ENCODE data around the gene CTSW.

Gene CTSW

DNA sequence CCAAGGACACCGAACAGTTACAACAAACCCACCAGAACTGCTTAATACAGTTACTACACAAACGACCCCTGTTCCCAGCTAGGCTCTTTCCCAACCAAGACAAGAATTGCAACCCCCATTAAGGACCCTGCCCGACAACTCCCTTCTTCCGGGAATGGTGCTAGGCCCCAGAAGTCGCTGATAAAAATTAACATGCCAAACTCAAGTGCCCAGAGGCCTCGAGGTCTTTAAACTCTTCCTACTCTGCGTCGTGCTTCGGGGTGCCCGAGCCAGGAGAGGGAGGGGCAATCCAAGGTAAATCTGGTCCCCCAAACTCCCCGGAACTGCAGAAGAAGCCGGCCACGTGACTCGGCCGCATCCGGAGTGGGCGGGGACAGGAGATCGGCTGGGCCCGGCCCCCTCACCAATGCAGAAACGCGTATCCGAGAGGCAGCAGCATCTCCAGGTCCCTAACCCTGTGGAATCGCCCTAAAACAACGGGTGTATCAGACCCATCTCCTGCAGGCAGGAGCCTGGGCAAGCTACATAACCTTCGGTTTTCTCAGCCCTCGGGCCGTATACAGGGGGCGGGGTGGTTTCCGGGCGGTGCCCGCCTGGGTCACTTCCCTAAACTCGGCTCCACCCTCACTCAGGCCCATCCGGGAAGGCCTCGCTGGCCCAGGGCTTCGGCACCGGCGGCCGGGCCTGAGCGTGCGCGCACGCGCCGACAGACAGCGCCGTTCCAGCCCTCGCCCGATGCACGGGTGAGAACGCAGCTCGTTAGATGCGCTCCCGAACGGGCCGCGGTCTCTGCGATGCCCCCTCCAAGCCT is 22.7 kb upstream of the CTSW start:
- DNase-seq (ENCODE audit: low read depth) = no peak

- no peak for DNase-seq (ENCODE audit: low read depth)
Measured at GRCh38 chr11:65857500-65857852, 22.2 kb upstream of the CTSW start.

DNA sequence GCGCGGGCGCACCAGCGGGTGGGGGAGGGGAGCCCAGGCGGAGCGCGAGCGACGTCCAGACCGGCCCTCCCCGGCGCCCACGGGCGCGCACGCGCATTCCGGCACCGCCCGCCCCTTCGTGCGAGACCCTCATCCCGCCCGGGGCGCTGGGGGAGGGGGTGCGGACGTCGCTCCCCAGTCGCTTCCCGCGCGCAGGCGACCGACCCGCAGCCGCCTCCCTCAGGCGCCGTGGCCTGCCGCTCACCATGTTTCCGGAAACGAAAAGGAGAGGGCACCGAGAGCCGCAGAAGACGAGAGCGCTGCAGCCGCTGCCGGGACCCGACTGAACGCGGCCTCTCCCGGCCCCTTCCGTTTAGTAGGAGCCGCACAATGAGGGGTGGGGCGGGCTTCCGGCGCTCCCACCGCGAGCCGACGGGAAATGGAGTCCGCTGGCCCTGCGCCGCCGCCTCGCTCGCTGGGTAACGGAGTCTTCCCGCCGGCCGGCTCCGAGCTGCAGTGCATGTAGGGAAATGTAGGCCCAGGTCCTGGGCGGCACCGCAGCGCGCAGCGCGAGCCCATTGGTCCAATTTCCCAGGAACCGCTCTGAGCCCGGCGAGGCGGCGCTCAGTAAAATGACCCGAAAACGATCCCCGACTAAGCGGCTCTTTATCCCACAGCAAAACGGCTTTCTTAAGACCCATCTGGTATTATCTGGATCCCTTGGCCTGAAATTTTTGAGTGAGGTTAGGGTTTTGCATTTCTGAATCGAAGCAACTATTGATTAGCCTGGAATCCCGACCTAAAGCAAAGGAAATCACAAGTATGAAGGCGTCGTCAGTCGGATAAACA is 21.6 kb upstream of the CTSW start, which contains the start of gene CFL1:
CFL1 (minus strand) TSS at position 328 of the 828 bp plus-strand sequence; CDS start at position 247, 81 bp downstream.
- peak; percentile 96 for DNase-seq (ENCODE audit: low read depth)

DNA sequence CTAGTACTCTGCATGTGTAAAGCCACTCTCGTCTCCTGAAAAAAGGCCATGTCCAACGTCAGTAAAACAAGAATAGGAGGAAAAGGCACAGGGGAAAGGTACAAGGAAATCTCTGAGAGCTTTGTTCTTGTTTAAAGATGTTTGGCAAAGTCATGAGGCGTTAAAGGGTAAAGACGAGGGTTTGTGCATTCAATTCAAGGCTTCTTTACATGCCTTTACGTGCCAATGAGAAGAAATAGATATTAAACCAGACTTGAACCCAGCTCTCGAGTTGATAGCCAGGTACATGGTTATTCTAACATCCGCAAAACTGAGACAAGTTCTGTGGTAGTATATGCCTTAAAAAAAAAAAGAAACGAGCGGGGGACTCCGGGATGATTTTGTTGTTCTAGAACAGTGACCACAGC is 21.0 kb upstream of the CTSW start:
- no peak for DNase-seq (ENCODE audit: low read depth)

GRCh38 chr11:65859095-65859811 is 20.4 kb upstream of the CTSW start:
- DNase-seq (ENCODE audit: low read depth) = peak; percentile 98

DNA sequence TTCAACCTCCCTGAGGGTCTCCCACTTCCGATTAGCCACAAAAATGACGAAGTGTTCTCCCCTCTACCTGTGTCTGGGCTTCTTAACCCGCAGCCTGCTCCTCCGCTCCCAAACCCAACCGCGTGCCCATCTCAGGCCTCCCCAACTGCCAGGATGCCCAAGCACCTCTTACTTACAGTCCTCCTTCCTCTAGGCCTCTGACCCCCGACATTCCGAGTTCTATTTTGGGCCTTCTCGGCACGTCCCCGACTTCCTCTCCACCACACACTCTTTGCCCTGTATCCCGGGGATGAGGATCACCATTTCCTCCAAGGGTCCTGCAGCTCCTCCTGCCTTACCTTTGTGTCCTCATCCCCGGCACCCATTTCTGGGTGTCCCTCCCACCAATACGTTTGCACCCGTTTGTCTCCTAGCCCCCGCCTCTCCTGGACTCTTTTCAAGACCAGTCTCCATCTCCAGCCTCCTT is 19.8 kb upstream of the CTSW start:
- no peak for DNase-seq (ENCODE audit: low read depth)

DNA sequence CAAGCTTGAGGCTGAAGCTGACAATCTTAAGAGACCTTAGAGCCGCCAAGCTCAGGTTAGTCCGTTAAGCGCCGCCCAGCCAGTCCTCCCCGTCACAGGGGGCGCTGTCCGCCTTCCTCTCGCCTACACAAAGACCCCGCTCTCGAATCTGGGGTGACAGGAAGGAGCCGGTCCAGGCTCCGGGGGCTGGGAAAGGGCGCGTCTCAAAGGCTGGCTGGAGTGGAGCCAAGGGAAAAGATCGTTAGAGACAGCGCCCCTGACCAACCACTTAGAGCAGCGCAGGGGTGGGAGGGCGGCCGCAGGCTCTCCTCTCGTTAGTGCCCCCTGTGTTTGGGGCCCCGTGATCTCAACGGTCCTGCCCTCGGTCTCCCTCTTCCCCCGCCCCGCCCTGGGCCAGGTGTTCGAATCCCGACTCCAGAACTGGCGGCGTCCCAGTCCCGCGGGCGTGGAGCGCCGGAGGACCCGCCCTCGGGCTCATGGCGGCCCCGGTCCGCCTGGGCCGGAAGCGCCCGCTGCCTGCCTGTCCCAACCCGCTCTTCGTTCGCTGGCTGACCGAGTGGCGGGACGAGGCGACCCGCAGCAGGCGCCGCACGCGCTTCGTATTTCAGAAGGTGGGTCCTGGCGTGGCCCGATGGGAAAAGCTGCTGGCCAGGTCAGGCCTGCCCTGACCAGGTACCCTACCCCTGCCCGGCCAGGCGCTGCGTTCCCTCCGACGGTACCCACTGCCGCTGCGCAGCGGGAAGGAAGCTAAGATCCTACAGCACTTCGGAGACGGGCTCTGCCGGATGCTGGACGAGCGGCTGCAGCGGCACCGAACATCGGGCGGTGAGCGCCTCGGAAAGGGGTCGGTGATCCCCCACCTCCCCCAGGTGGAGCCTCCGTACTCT is 19.1 kb upstream of the CTSW start, which contains the start of gene MUS81:
MUS81 (plus strand) TSS at position 156 of the 887 bp plus-strand sequence; CDS start at position 477, 321 bp downstream.
- peak; percentile 98 for DNase-seq (ENCODE audit: low read depth)

DNA sequence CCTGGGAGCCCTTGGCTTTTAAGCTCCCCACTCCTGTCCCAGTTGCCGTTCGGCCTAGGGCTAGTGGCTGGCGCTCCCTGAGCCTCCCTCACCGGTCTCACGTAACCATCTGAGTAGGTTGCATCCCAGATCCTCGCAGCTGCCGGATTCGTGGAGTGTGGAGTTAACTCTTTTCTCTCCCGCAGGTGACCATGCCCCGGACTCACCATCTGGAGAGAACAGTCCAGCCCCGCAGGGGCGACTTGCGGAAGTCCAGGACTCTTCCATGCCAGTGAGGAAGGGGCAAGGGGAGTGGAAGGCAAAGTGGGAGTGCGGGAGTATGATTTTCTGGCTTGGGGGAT is 18.5 kb upstream of the CTSW start:
- no peak for DNase-seq (ENCODE audit: low read depth)

- no peak for DNase-seq (ENCODE audit: low read depth)
Measured at GRCh38 chr11:65861533-65862183, 18.0 kb upstream of the CTSW start.

GRCh38 chr11:65862191-65862735 is 17.4 kb upstream of the CTSW start:
- DNase-seq (ENCODE audit: low read depth) = no peak

DNA sequence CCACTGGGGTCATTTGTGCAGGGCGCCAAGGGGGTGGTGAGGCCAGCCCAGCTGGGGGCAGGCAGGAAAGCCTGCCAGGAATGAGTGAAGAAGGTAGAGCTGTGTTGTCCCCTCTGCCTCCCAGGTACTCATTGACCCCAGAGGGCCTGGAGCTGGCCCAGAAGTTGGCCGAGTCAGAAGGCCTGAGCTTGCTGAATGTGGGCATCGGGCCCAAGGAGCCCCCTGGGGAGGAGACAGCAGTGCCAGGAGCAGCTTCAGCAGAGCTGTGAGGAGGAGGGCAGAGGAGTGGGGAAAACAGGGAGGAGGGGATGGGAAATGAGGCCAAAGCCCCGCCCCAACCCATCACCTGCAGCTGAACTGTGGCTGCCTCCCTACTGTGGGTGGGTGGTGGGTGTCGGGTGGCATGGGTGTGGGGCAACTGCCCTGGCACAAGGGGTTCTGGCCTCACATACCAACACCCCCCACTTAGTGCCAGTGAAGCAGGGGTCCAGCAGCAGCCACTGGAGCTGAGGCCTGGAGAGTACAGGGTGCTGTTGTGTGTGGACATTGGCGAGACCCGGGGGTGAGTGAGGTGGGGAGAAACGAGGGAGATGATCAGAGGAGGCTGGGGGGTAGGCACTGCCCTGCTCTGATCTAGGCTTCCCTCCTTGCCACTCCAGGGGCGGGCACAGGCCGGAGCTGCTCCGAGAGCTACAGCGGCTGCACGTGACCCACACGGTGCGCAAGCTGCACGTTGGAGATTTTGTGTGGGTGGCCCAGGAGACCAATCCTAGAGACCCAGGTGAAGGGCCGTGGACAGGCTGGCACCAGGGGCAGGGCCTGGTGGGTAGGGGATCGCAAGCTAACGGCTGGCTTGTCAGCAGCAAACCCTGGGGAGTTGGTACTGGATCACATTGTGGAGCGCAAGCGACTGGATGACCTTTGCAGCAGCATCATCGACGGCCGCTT is 16.4 kb upstream of the CTSW start:
- no peak for DNase-seq (ENCODE audit: low read depth)

DNA sequence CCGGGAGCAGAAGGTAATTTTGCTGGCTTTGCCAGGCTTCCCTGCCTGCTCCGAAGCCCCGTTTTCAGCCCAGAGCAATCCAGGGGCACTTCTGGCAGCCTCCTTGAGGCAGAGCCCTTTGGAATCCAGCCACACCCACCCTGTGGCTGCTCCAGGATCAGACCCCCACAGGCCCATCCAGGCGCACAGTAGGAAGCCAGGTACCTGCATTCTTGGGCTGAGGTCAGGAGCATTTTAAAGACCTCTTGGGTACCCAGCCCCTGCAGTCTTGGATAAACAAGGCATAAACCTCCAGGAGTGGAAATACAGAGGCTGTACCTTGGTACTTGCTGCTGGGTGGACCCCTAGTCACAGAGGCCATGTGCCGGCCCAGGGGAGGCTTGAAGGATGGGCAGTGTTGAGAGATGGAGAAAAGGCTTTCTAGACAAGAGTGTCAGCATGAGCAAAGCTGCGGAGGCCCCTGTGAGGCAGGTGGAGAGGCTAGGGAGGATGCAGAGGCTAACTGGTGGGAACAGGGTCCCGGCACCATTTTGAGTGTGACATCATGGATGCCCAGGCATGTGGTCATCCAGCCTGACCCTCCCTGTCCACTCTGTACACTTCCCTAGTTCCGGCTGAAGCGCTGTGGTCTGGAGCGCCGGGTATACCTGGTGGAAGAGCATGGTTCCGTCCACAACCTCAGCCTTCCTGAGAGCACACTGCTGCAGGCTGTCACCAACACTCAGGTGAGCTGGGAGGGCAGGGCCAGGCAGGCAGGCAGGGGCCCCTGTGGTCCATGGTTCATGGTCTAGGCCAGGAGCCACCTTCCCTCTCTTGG is 15.5 kb upstream of the CTSW start:
- DNase-seq (ENCODE audit: low read depth) = no peak

- no peak for DNase-seq (ENCODE audit: low read depth)
Measured at GRCh38 chr11:65864706-65865471, 14.7 kb upstream of the CTSW start.

GRCh38 chr11:65865550-65866172 is 14.0 kb upstream of the CTSW start:
- no peak for DNase-seq (ENCODE audit: low read depth)

- no peak for DNase-seq (ENCODE audit: low read depth)
Measured at GRCh38 chr11:65866509-65867283, 12.9 kb upstream of the CTSW start.

- DNase-seq (ENCODE audit: low read depth) = no peak
Measured at GRCh38 chr11:65867284-65868071, 12.2 kb upstream of the CTSW start.

Measured in fibroblast of the conjunctiva (primary cell).